GM12878 (cell line): ENCODE data around the gene ASAH2B. TPM values are rescaled to one million over a fixed set of nuclear protein-coding genes. Genes with fewer than 3 reads are reported as not detected.

Source experiments
- ATAC-seq: fragments of 200-7000 bp; cut with Tn5 transposase; 3 replicates; pipeline ENCODE4 v1.9.1; 2020; ENCODE audit warnings: mild to moderate bottlenecking, moderate library complexity
- BruUV-seq: library from RNA; stranded (reverse); fragments of 400-500 nt; replicated peaks from 2 replicates; lab custom pipeline; 2021; lab: Mats Ljungman, UMichigan
- CTCF ChIA-PET: fragments of 300-600 bp; sonication (Branson Sonifier 250); formaldehyde crosslinking; extraction: SDS; loops from one replicate; lab custom pipeline; 2021; ENCODE audit warnings: inconsistent platforms; lab: Yijun Ruan, JAX
- POLR2A ChIA-PET: fragments of 350-600 bp; formaldehyde crosslinking; extraction: SDS; loops from one replicate; lab custom pipeline; 2021; ENCODE audit warnings: inconsistent platforms; lab: Charles Lee
- RAD21 ChIA-PET: fragments of 300-600 bp; sonication (Branson Sonifier 250); formaldehyde crosslinking; loops from one replicate; lab custom pipeline; 2023; ENCODE audit warnings: antibody characterized with exemption; ENCODE audit not compliant: unreplicated experiment; lab: Charles Lee
- SMC1A ChIA-PET: fragments of 300-600 bp; sonication (Branson Sonifier 250); formaldehyde crosslinking; loops from one replicate; lab custom pipeline; 2023; ENCODE audit not compliant: unreplicated experiment, uncharacterized antibody; lab: Charles Lee
- DNase-seq: peaks from one replicate; pipeline ENCODE4 v3.0.0-alpha.2; 2011; ENCODE audit warnings: low read depth, low spot score
- FAIRE-seq: peaks from 3 replicates; lab custom pipeline; 2011; peaks lifted over from hg19 to GRCh38; lab: Jason Lieb, UNC
- H2AFZ ChIP-seq: 2 replicates; pipeline ENCODE4 v1.6.0; 2011; ENCODE audit warnings: low read depth, low read length, control low read depth; ENCODE audit not compliant: control insufficient read depth
- H3K27ac ChIP-seq: 2 replicates; pipeline ENCODE4 v1.5.1; 2011; ENCODE audit warnings: control low read depth; ENCODE audit not compliant: control insufficient read depth, insufficient read depth
- H3K27me3 ChIP-seq, 2 experiments: replicated peaks in 1 of 2; 2 replicates each; pipeline versions ENCODE4 v1.6.0 to v1.6.1; 2011; ENCODE audit warnings: low read length in 1 of 2; ENCODE audit not compliant: control insufficient read depth in 2 of 2, insufficient read depth in 2 of 2
- H3K36me3 ChIP-seq, 2 experiments: 2 replicates each; pipeline ENCODE4 v1.5.1; 2011; ENCODE audit warnings: low read length in 1 of 2; ENCODE audit not compliant: control insufficient read depth in 2 of 2, insufficient read depth in 2 of 2
- H3K4me1 ChIP-seq: 2 replicates; pipeline ENCODE4 v1.6.1; 2011; ENCODE audit warnings: mild to moderate bottlenecking, low read length, moderate library complexity, mixed read lengths; ENCODE audit not compliant: control insufficient read depth, insufficient read depth
- H3K4me2 ChIP-seq: 2 replicates; pipeline ENCODE4 v1.6.0; 2011; ENCODE audit warnings: control low read depth; ENCODE audit not compliant: control insufficient read depth, insufficient read depth
- H3K4me3 ChIP-seq: fragments of 200-600 bp; sonication (generic); 2 replicates; pipeline ENCODE4 v1.5.1; 2016
- H3K79me2 ChIP-seq: 2 replicates; pipeline ENCODE4 v1.6.0; 2011; ENCODE audit warnings: low read length; ENCODE audit not compliant: control insufficient read depth, insufficient read depth
- H3K9ac ChIP-seq: 2 replicates; pipeline ENCODE4 v1.8.0; 2011; ENCODE audit warnings: low read length, control low read depth, mixed read lengths; ENCODE audit not compliant: control insufficient read depth, insufficient read depth
- H3K9me3 ChIP-seq: replicated peaks from 3 replicates; pipeline ENCODE4 v1.5.1; 2011; ENCODE audit warnings: mild to moderate bottlenecking, low read length; ENCODE audit not compliant: control insufficient read depth, insufficient read depth
- H4K20me1 ChIP-seq: 2 replicates; pipeline ENCODE4 v1.6.0; 2011; ENCODE audit not compliant: control insufficient read depth, insufficient read depth
- BRCA1 ChIP-seq: IDR thresholded peaks from 2 replicates; pipeline ENCODE4 v1.6.1; 2011; ENCODE audit warnings: low read depth, low read length, improper control_type of control experiment
- CEBPB ChIP-seq, 2 experiments: fragments of 150-350 bp in 1 of 2; IDR thresholded peaks; 2 replicates each; pipeline ENCODE4 v1.6.1; 2012 to 2014; ENCODE audit warnings: low read depth in 2 of 2, low read length in 2 of 2, borderline replicate concordance in 1 of 2, inconsistent platforms in 1 of 2
- EGR1 ChIP-seq, 2 experiments: IDR thresholded peaks; 1 replicate in 1 of 2; 2 replicates in 1 of 2; pipeline ENCODE4 v1.6.1; 2011 to 2012; ENCODE audit warnings: low read depth in 2 of 2, low read length in 2 of 2, borderline replicate concordance in 1 of 2, mild to moderate bottlenecking in 1 of 2, moderate library complexity in 1 of 2
- GABPA ChIP-seq: IDR thresholded peaks from 2 replicates; pipeline ENCODE4 v1.6.1; 2014; ENCODE audit warnings: antibody characterized with exemption, low read depth, mild to moderate bottlenecking, inconsistent platforms
- HCFC1 ChIP-seq: fragments of 150-350 bp; IDR thresholded peaks from 2 replicates; pipeline ENCODE4 v1.6.1; 2014; ENCODE audit warnings: low read length
- HDAC6 ChIP-seq: fragments of 200-600 bp; sonication (generic); IDR thresholded peaks from one replicate; pipeline ENCODE4 v1.8.0; 2017; ENCODE audit warnings: antibody characterized with exemption; ENCODE audit not compliant: unreplicated experiment
- MEF2A ChIP-seq: IDR thresholded peaks from 2 replicates; pipeline ENCODE4 v1.6.1; 2011; ENCODE audit warnings: low read depth, mild to moderate bottlenecking, low read length, moderate library complexity; ENCODE audit not compliant: insufficient read depth
- MTA3 ChIP-seq: IDR thresholded peaks from 2 replicates; pipeline ENCODE4 v1.6.1; 2012; ENCODE audit warnings: low read length, inconsistent platforms, borderline replicate concordance
- RB1 ChIP-seq: fragments of 450-650 bp; formaldehyde crosslinking; IDR thresholded peaks from 2 replicates; pipeline ENCODE4 v1.6.1; 2017; ENCODE audit warnings: mild to moderate bottlenecking, borderline replicate concordance
- SUPT20H ChIP-seq: IDR thresholded peaks from 2 replicates; pipeline ENCODE4 v1.6.1; 2011; ENCODE audit warnings: low read depth, mild to moderate bottlenecking, low read length, moderate library complexity, borderline replicate concordance; ENCODE audit not compliant: control insufficient read depth
- TCF12 ChIP-seq: IDR thresholded peaks from 2 replicates; pipeline ENCODE4 v1.6.1; 2011; ENCODE audit warnings: low read depth, mild to moderate bottlenecking, low read length
- TCF3 ChIP-seq: IDR thresholded peaks from 2 replicates; pipeline ENCODE4 v1.6.1; 2012; ENCODE audit warnings: low read depth, mild to moderate bottlenecking, low read length, borderline replicate concordance; ENCODE audit not compliant: insufficient read depth
- ZBED1 ChIP-seq: IDR thresholded peaks from 2 replicates; pipeline ENCODE4 v1.6.1; 2016; ENCODE audit warnings: borderline replicate concordance
- WGBS: methylation state at CpG from one replicate; pipeline ENCODE4 v1.1.6; 2016; ENCODE audit warnings: low lambda C conversion rate; ENCODE audit not compliant: insufficient replicate concordance, insufficient coverage; ENCODE audit errors: missing lambda C conversion rate; 5-methylcytosine and 5-hydroxymethylcytosine counted together
- in situ Hi-C: fragments of 300-500 bp; cut with MboI; formaldehyde crosslinking; loops from 9 replicates; pipeline ENCODE4 v1.14.3; 2018; ENCODE audit warnings: mixed read lengths
- intact Hi-C: fragments of 100-400 bp; cut with micrococcal nuclease; formaldehyde crosslinking; loops from one replicate; pipeline ENCODE4 v1.14.2; 2022; ENCODE audit not compliant: unreplicated experiment
- polyA plus RNA-seq, 11 experiments: library from polyadenylated mRNA; depleted of rRNA in 4 of 11; unstranded in 6 of 11; stranded (reverse) in 5 of 11; fragments of >200 nt; fragmentation: Nextera tagmentation in 4 of 11; fragmentation: Illumina TruSeq in 1 of 11; extraction: Ambion mirVana in 4 of 11; extraction: Trizol in 1 of 11; gene quantifications; 1 replicate in 1 of 11; 2 replicates in 10 of 11; pipeline versions ENCODE4 v1.2.1 to v1.2.3, GENCODE V29; 2011 to 2016; ENCODE audit warnings: inconsistent platforms in 2 of 11, missing spikeins in 2 of 11, low read depth in 1 of 11
- total RNA-seq, 4 experiments: library from RNA; depleted of rRNA in 3 of 4; stranded (reverse); fragments of >200 nt in 3 of 4; fragmentation: Illumina TruSeq in 1 of 4; extraction: Trizol in 1 of 4; gene quantifications; 2 replicates each; pipeline versions ENCODE4 v1.2.1 to v1.2.3, GENCODE V29; 2013 to 2021

Gene ASAH2B
- total and polyA plus RNA-seq, 10 of the 15 experiments (the other 5 are each of a cell fraction or from before 2014, with no cell fraction given), result 1.6 to 5.4 (median 3.0) TPM

GRCh38 chr10:50796693-50797092 is 57.0 kb downstream of the ASAH2B start:
- H3K27ac ChIP-seq, result no peak overlapping the region
- ChIA-PET CTCF (no interaction called here), SMC1A (no interaction called here), RAD21 (no interaction called here), POLR2A (no interaction called here)
- TF ChIP-seq MTA3, result no peak
- TF ChIP-seq GABPA, result no peak
- no peak for TF ChIP-seq RB1
- TF ChIP-seq TCF12, result no peak
- TF ChIP-seq BRCA1, result no peak
- TF ChIP-seq TCF3, result no peak
- TF ChIP-seq SUPT20H, result no peak
- TF ChIP-seq MEF2A, result no peak
- no peak for TF ChIP-seq ZBED1
- TF ChIP-seq HDAC6, result no peak
- no peak for TF ChIP-seq EGR1 (IDR thresholded peaks at IDR 0.05; ENCODE audit: borderline replicate concordance in 1 of 2, low read depth in 2 of 2, low read length in 2 of 2)
- no peak for TF ChIP-seq HCFC1
- no peak for TF ChIP-seq CEBPB (IDR thresholded peaks at IDR 0.05; ENCODE audit: borderline replicate concordance in 1 of 2, low read depth in 2 of 2, low read length in 2 of 2)
- WGBS, result 47% methylated on average over 1 of the region's 1 CpG
- H3K4me1 ChIP-seq, result no peaks in the 10 kb centered on the region
- no peak for FAIRE-seq
- H3K27me3 ChIP-seq, result no peaks in the 10 kb centered on the region; a peak in 1 of 4 replicates
- H3K9me3 ChIP-seq, result no peaks in the 10 kb centered on the region
- H3K36me3 ChIP-seq, result no peaks in the 10 kb centered on the region
- in situ Hi-C loops, result no loop called here
- DNase-seq, result no peak
- no peak overlapping the region for H2AFZ ChIP-seq
- BruUV-seq, result no TSS peak
- no peaks in the 10 kb centered on the region for H3K79me2 ChIP-seq
- intact Hi-C loops, result no loop called here
- no peak overlapping the region for H3K9ac ChIP-seq
- H3K4me2 ChIP-seq, result no peak overlapping the region
- no peak overlapping the region for H3K4me3 ChIP-seq
- no peaks in the 10 kb centered on the region for H4K20me1 ChIP-seq
- ATAC-seq, result no peak
